Measurements from ENCODE around the gene XRN1. TPM values are rescaled to one million over a fixed set of nuclear protein-coding genes. Genes with fewer than 3 reads are reported as not detected.

XRN1 gene
- total RNA-seq, 2 experiments from 2014 or later: 100 to 103 TPM

GRCh38 chr3:142287866-142288638 lies 159.8 kb downstream of the XRN1 start:
- Mint-ChIP-seq H3K27ac (no peak overlapping the region), H3K4me3 (no peak overlapping the region), H3K27me3 (no peaks in the 10 kb centered on the region), H3K36me3 (ENCODE audit: low read depth) (peaks cover 25% of the 10 kb centered on the region), H3K9me3 (peaks cover 32% of the 10 kb centered on the region), H3K4me1 (peaks cover 7% of the 10 kb centered on the region)
- POLR2A ChIA-PET: no interaction called here
- CTCF ChIA-PET: no interaction called here
- no peak for DNase-seq

GRCh38 chr3:142285083-142285517 lies 162.7 kb downstream of the XRN1 start:
- CTCF ChIA-PET: interaction anchor here (1.8 kb wide), 1 partner anchor 22 kb away, joined by 4 read pairs; no protein-coding TSS in a partner anchor
- Mint-ChIP-seq H3K27ac (no peak overlapping the region), H3K4me1 (peaks cover 24% of the 10 kb centered on the region), H3K27me3 (no peaks in the 10 kb centered on the region), H3K9me3 (peaks cover 30% of the 10 kb centered on the region), H3K36me3 (ENCODE audit: low read depth) (peaks cover 27% of the 10 kb centered on the region), H3K4me3 (no peak overlapping the region)
- no peak for DNase-seq
- POLR2A ChIA-PET: interaction anchor here (1.0 kb wide), 1 partner anchor 135 kb away, joined by 7 read pairs; the partner anchor contains the start of gene TFDP2

GRCh38 chr3:142282503-142282902 lies 165.3 kb downstream of the XRN1 start:
- Mint-ChIP-seq H3K4me1 (peaks cover 33% of the 10 kb centered on the region), H3K36me3 (ENCODE audit: low read depth) (peaks cover 12% of the 10 kb centered on the region), H3K9me3 (peaks cover 16% of the 10 kb centered on the region), H3K27ac (peak overlapping the region; percentile 59), H3K4me3 (no peak overlapping the region), H3K27me3 (no peaks in the 10 kb centered on the region)
- CTCF ChIA-PET: interaction anchor here (1.2 to 2.4 kb wide), 7 partner anchors 12 to 544 kb away, joined by 3 to 14 read pairs (median 5); no protein-coding TSS in a partner anchor
- POLR2A ChIA-PET: interaction anchor here (1.1 to 2.2 kb wide), 6 partner anchors 12 to 544 kb away, joined by 3 to 13 read pairs (median 4); partner anchors contain the start of genes ATP1B3 and TFDP2
- peak; percentile 40 for DNase-seq

- POLR2A ChIA-PET: interaction anchor here (1.1 to 2.2 kb wide), 4 partner anchors 11 to 543 kb away, joined by 3 to 13 read pairs (median 6); partner anchors contain the start of gene TFDP2
- DNase-seq: no peak
- no peak overlapping the region for H3K27ac Mint-ChIP-seq
- H3K36me3 Mint-ChIP-seq (ENCODE audit: low read depth): peaks cover 10% of the 10 kb centered on the region
- H3K4me3 Mint-ChIP-seq: no peak overlapping the region
- H3K9me3 Mint-ChIP-seq: peaks cover 7% of the 10 kb centered on the region
- H3K27me3 Mint-ChIP-seq: no peaks in the 10 kb centered on the region
- H3K4me1 Mint-ChIP-seq: peaks cover 40% of the 10 kb centered on the region
- CTCF ChIA-PET: interaction anchor here (1.2 to 4.1 kb wide), 7 partner anchors 11 to 319 kb away, joined by 3 to 26 read pairs (median 5); partner anchors contain the start of gene TFDP2
Observed at GRCh38 chr3:142281474-142281873, 166.4 kb downstream of the XRN1 start.

- ChIA-PET CTCF (interaction anchor here (0.6 to 4.1 kb wide), 23 partner anchors 10 to 858 kb away, joined by 3 to 32 read pairs (median 3); partner anchors contain the start of gene RNF7), POLR2A (interaction anchor here (0.9 to 1.4 kb wide), 4 partner anchors 9 to 402 kb away, joined by 4 to 5 read pairs (median 4); no protein-coding TSS in a partner anchor)
- Mint-ChIP-seq H3K27me3 (no peaks in the 10 kb centered on the region), H3K9me3 (peaks cover 7% of the 10 kb centered on the region), H3K4me1 (peaks cover 52% of the 10 kb centered on the region), H3K4me3 (no peak overlapping the region), H3K27ac (no peak overlapping the region), H3K36me3 (ENCODE audit: low read depth) (peaks cover 13% of the 10 kb centered on the region)
- peak; percentile 46 for DNase-seq
Observed at GRCh38 chr3:142279965-142280590, 167.8 kb downstream of the XRN1 start.

GRCh38 chr3:142278451-142278850 lies 169.4 kb downstream of the XRN1 start:
- Mint-ChIP-seq H3K4me3 (no peak overlapping the region), H3K9me3 (peaks cover 6% of the 10 kb centered on the region), H3K27ac (no peak overlapping the region), H3K4me1 (peaks cover 57% of the 10 kb centered on the region), H3K36me3 (ENCODE audit: low read depth) (peaks cover 11% of the 10 kb centered on the region), H3K27me3 (no peaks in the 10 kb centered on the region)
- no peak for DNase-seq
- POLR2A ChIA-PET: no interaction called here
- CTCF ChIA-PET: interaction anchor here (0.6 to 4.1 kb wide), 4 partner anchors 9 to 824 kb away, joined by 3 to 32 read pairs (median 25); no protein-coding TSS in a partner anchor

GRCh38 chr3:142276781-142277180 lies 171.1 kb downstream of the XRN1 start:
- H3K9me3 Mint-ChIP-seq: peaks cover 6% of the 10 kb centered on the region
- CTCF ChIA-PET: interaction anchor here (0.6 to 1.3 kb wide), 2 partner anchors 86 to 166 kb away, joined by 3 read pairs; no protein-coding TSS in a partner anchor
- no peaks in the 10 kb centered on the region for H3K27me3 Mint-ChIP-seq

GRCh38 chr3:142275856-142276255 lies 172.0 kb downstream of the XRN1 start:
- peaks cover 6% of the 10 kb centered on the region for H3K9me3 Mint-ChIP-seq
- no peak overlapping the region for H3K4me3 Mint-ChIP-seq
- DNase-seq: no peak
- ChIA-PET CTCF (no interaction called here), POLR2A (no interaction called here)
- H3K27ac Mint-ChIP-seq: peak overlapping the region; percentile 76
- H3K4me1 Mint-ChIP-seq: peaks cover 56% of the 10 kb centered on the region
- H3K27me3 Mint-ChIP-seq: no peaks in the 10 kb centered on the region
- peaks cover 11% of the 10 kb centered on the region for H3K36me3 Mint-ChIP-seq (ENCODE audit: low read depth)

More at GRCh38 chr3:142276781-142277180, 171.1 kb downstream of the XRN1 start:
- no peak overlapping the region for H3K27ac Mint-ChIP-seq
- peaks cover 11% of the 10 kb centered on the region for H3K36me3 Mint-ChIP-seq (ENCODE audit: low read depth)
- peaks cover 50% of the 10 kb centered on the region for H3K4me1 Mint-ChIP-seq
- POLR2A ChIA-PET: interaction anchor here (0.6 kb wide), 1 partner anchor 422 kb away, joined by 3 read pairs; no protein-coding TSS in a partner anchor
- no peak overlapping the region for H3K4me3 Mint-ChIP-seq
- no peak for DNase-seq

GRCh38 chr3:142274908-142275307 lies 172.9 kb downstream of the XRN1 start:
- H3K9me3 Mint-ChIP-seq: peaks cover 9% of the 10 kb centered on the region
- H3K4me3 Mint-ChIP-seq: no peak overlapping the region
- no peak overlapping the region for H3K27ac Mint-ChIP-seq
- POLR2A ChIA-PET: no interaction called here
- H3K36me3 Mint-ChIP-seq (ENCODE audit: low read depth): peaks cover 13% of the 10 kb centered on the region
- peaks cover 59% of the 10 kb centered on the region for H3K4me1 Mint-ChIP-seq
- CTCF ChIA-PET: interaction anchor here (0.6 to 0.7 kb wide), 2 partner anchors 149 to 170 kb away, joined by 3 to 4 read pairs; no protein-coding TSS in a partner anchor
- no peaks in the 10 kb centered on the region for H3K27me3 Mint-ChIP-seq
- DNase-seq: no peak

GRCh38 chr3:142273501-142273900 lies 174.3 kb downstream of the XRN1 start:
- Mint-ChIP-seq H3K27me3 (no peaks in the 10 kb centered on the region), H3K9me3 (peaks cover 9% of the 10 kb centered on the region), H3K27ac (no peak overlapping the region), H3K4me3 (no peak overlapping the region), H3K36me3 (ENCODE audit: low read depth) (peaks cover 13% of the 10 kb centered on the region), H3K4me1 (peaks cover 66% of the 10 kb centered on the region)
- ChIA-PET CTCF (no interaction called here), POLR2A (no interaction called here)
- no peak for DNase-seq

- H3K4me3 Mint-ChIP-seq: no peak overlapping the region
- H3K27ac Mint-ChIP-seq: no peak overlapping the region
- CTCF ChIA-PET: no interaction called here
Observed at GRCh38 chr3:142272200-142272891, 175.5 kb downstream of the XRN1 start.

GRCh38 chr3:142270407-142270806 lies 177.4 kb downstream of the XRN1 start:
- H3K4me3 Mint-ChIP-seq: no peak overlapping the region
- CTCF ChIA-PET: interaction anchor here (0.6 to 3.6 kb wide), 6 partner anchors 9 to 145 kb away, joined by 3 to 24 read pairs (median 8); partner anchors contain the start of gene GK5
- peaks cover 2% of the 10 kb centered on the region for H3K27me3 Mint-ChIP-seq
- H3K36me3 Mint-ChIP-seq (ENCODE audit: low read depth): peaks cover 15% of the 10 kb centered on the region
- H3K9me3 Mint-ChIP-seq: peaks cover 12% of the 10 kb centered on the region
- peak; percentile 75 for DNase-seq
- peaks cover 54% of the 10 kb centered on the region for H3K4me1 Mint-ChIP-seq
- POLR2A ChIA-PET: interaction anchor here (0.9 to 2.5 kb wide), 6 partner anchors 9 to 731 kb away, joined by 3 to 13 read pairs (median 4); partner anchors contain the start of gene U2SURP
- peak overlapping the region; percentile 85 for H3K27ac Mint-ChIP-seq

More at GRCh38 chr3:142272200-142272891, 175.5 kb downstream of the XRN1 start:
- H3K9me3 Mint-ChIP-seq: peaks cover 11% of the 10 kb centered on the region
- peaks cover 68% of the 10 kb centered on the region for H3K4me1 Mint-ChIP-seq
- POLR2A ChIA-PET: interaction anchor here (0.8 kb wide), 1 partner anchor 123 kb away, joined by 3 read pairs; the partner anchor contains the start of gene TFDP2
- H3K27me3 Mint-ChIP-seq: peaks cover 1% of the 10 kb centered on the region
- peaks cover 14% of the 10 kb centered on the region for H3K36me3 Mint-ChIP-seq (ENCODE audit: low read depth)
- no peak for DNase-seq
